ENCODE measurements around the gene CRABP1. TPM values are rescaled to one million over a fixed set of nuclear protein-coding genes. Genes with fewer than 3 reads are reported as not detected.

CRABP1 gene
- total RNA-seq, 6 experiments from 2014 or later, result not detected

DNA sequence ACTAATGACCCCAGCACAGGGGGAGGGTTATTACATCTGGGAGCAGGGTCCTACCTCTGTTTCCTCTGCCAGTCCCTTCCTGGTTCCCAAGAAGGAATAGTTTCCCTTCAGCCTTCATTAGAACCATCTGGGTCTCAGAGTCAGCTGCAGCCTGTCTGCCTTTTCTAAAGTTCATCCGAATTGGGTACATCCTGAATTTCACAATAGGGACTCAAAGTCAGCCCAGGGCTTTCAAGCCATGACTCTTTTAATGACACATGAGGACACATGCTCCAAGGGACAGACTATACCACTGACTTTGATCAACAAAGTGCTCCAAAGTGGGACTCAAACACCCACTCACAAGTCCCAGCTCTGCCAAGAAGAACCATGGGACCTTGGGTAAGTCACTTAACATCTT is 12.7 kb upstream of the CRABP1 start:
- intact Hi-C loops (cut with DNase I), result no loop called here

DNA sequence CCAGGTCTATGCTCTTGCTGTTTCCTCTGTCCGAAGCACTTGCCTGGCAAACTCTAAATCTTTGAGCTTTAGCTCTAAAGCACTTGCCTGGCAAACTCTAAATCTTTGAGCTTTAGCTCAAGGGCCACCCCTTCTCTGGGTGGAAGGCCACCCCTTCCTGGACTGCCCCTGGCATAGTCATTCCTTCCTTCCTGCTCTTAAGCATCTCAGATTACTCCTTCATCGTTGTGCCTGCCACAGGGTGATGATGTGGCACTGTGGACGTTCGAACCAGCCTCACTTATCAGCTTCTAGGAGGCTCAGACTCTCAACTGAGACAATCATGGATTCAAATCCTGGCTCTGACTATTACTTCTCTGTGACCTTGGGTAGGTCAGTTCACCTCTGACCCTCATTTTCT is 10.5 kb upstream of the CRABP1 start:
- 29% methylated on average over 3 of the region's 4 CpGs for WGBS (ENCODE audit: insufficient coverage, low coverage, low lambda C conversion rate, missing lambda C conversion rate)
- no peak overlapping the region for H3K27ac ChIP-seq
- ATAC-seq (no peak), DNase-seq (no peak)
- H3K4me1 ChIP-seq, result peaks cover 0 to 6% (median 0%) of the 10 kb centered on the region in 4 donors
- intact Hi-C loops (cut with DNase I), result no loop called here
- H3K9me3 ChIP-seq, result no peaks in the 10 kb centered on the region
- H3K36me3 ChIP-seq, result no peaks in the 10 kb centered on the region
- TF ChIP-seq, protein P1, sequence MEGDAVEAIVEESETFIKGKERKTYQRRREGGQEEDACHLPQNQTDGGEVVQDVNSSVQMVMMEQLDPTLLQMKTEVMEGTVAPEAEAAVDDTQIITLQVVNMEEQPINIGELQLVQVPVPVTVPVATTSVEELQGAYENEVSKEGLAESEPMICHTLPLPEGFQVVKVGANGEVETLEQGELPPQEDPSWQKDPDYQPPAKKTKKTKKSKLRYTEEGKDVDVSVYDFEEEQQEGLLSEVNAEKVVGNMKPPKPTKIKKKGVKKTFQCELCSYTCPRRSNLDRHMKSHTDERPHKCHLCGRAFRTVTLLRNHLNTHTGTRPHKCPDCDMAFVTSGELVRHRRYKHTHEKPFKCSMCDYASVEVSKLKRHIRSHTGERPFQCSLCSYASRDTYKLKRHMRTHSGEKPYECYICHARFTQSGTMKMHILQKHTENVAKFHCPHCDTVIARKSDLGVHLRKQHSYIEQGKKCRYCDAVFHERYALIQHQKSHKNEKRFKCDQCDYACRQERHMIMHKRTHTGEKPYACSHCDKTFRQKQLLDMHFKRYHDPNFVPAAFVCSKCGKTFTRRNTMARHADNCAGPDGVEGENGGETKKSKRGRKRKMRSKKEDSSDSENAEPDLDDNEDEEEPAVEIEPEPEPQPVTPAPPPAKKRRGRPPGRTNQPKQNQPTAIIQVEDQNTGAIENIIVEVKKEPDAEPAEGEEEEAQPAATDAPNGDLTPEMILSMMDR (IDR thresholded peaks at IDR 0.05), result no peak
- TF ChIP-seq POLR2A (IDR thresholded peaks at IDR 0.05), result no peak
- no peak overlapping the region for H3K4me3 ChIP-seq
- H3K27me3 ChIP-seq, result no peaks in the 10 kb centered on the region

More for the DNA sequence above, 12.7 kb upstream of the CRABP1 start:
- Histone ChIP-seq H3K4me3 (no peak overlapping the region), H3K36me3 (no peaks in the 10 kb centered on the region), H3K27me3 (no peaks in the 10 kb centered on the region), H3K4me1 (peaks cover 0 to 6% (median 0%) of the 10 kb centered on the region in 4 donors), H3K27ac (no peak overlapping the region), H3K9me3 (no peaks in the 10 kb centered on the region)
- 11% methylated on average over 1 of the region's 1 CpG for WGBS (ENCODE audit: insufficient coverage, low coverage, low lambda C conversion rate, missing lambda C conversion rate)
- DNase-seq, result no peak
- ATAC-seq, result peak in 2 of 4 donors; percentile 45 to 94
- TF ChIP-seq, protein P1 (IDR thresholded peaks at IDR 0.05), result no peak
- TF ChIP-seq POLR2A (IDR thresholded peaks at IDR 0.05), result no peak

DNA sequence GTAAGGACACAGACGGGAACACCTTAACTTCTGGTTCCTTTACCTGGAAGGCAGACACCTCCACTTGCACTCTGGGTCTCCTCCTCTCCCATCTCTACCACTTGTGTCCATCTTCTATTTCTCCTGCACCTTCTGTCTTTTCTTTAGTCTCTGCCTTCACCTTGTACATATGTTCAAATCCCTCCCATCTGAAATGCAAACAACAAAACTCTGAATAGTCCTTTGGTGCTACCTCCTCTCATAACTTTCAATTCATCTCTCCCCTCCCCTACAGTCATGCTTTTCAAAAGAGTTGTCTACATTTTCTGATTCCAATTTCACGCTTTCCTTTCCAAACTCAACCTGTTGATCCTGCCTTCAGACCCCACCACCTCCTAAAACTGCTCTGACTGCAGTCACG is 5.3 kb upstream of the CRABP1 start:
- no peak for ATAC-seq
- Histone ChIP-seq H3K4me3 (no peak overlapping the region), H3K36me3 (no peaks in the 10 kb centered on the region), H3K27ac (no peak overlapping the region), H3K27me3 (no peaks in the 10 kb centered on the region), H3K4me1 (no peaks in the 10 kb centered on the region), H3K9me3 (no peaks in the 10 kb centered on the region)
- TF ChIP-seq, protein P1 (IDR thresholded peaks at IDR 0.05), result no peak
- no peak for TF ChIP-seq POLR2A (IDR thresholded peaks at IDR 0.05)
- DNase-seq, result no peak
- intact Hi-C loops (cut with DNase I), result no loop called here
- 73% methylated on average over 3 of the region's 3 CpGs for WGBS (ENCODE audit: insufficient coverage, low coverage, low lambda C conversion rate, missing lambda C conversion rate)

DNA sequence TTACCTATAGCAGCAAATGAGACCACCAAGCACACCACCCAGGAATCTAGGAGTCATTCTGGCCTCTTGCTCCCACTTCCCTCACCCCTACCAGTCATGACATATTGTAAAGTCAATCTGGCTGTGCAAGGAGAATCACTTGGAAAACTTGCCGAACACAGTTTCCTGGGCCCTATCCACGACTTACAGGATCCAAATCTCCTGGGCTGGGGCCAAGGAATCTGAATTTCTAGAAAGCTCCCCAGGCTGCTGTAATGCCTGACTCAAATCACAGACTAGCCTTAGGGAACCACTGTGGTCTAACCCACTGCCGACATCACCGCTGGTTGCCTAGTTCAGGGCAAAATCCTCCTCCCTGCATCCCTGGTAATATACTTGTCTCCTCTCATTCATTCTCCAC is 4.2 kb upstream of the CRABP1 start:
- intact Hi-C loops (cut with DNase I), result no loop called here
- Histone ChIP-seq H3K36me3 (no peaks in the 10 kb centered on the region), H3K4me3 (no peak overlapping the region), H3K27ac (no peak overlapping the region), H3K9me3 (no peaks in the 10 kb centered on the region), H3K4me1 (peaks cover 0 to under 1% (median 0%) of the 10 kb centered on the region in 4 donors), H3K27me3 (peaks cover 0 to under 1% of the 10 kb centered on the region in 2 donors)
- no peak for TF ChIP-seq POLR2A (IDR thresholded peaks at IDR 0.05)
- TF ChIP-seq, protein P1 (IDR thresholded peaks at IDR 0.05), result no peak
- no peak for ATAC-seq
- no CpG with 5 or more reads among the region's 4 CpGs for WGBS (ENCODE audit: insufficient coverage, low coverage, low lambda C conversion rate, missing lambda C conversion rate)
- DNase-seq, result no peak

DNA sequence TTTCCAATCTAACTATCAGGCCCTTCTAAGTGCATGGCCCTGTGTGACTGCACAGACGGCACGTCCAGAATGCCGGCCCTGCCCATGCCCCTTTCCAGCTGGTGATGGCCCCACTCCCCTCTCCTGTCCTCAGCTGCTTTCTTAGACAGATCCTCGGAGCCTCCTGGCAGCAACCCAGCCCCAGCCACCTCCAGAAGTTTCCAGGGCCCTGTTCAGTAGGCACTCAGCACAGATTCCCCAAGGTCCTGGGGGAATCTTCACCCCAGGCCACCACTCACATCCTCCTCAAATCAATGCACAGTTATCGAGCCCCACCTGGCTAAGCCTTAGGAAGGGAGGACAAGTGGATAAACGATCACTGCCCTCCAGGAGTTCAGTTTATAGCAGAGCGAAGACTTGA is 1.4 kb upstream of the CRABP1 start:
- H3K27ac ChIP-seq, result no peak overlapping the region
- H3K4me3 ChIP-seq, result no peak overlapping the region
- DNase-seq, result no peak
- peaks cover 0 to 4% (median 0%) of the 10 kb centered on the region in 4 donors for H3K4me1 ChIP-seq
- no peak for TF ChIP-seq POLR2A (IDR thresholded peaks at IDR 0.05)
- TF ChIP-seq, protein P1 (IDR thresholded peaks at IDR 0.05), result no peak
- intact Hi-C loops (cut with DNase I), result no loop called here
- H3K27me3 ChIP-seq, result peaks cover 0 to 4% of the 10 kb centered on the region in 2 donors
- 57% methylated on average over 6 of the region's 7 CpGs for WGBS (ENCODE audit: insufficient coverage, low coverage, low lambda C conversion rate, missing lambda C conversion rate)
- ATAC-seq, result no peak
- H3K36me3 ChIP-seq, result no peaks in the 10 kb centered on the region
- H3K9me3 ChIP-seq, result no peaks in the 10 kb centered on the region

All from right lobe of liver (tissue), 6 donors.